Bronchial epithelial cell (primary cell): ENCODE measurements around the gene AGAP3. TPM values are rescaled to one million over a fixed set of nuclear protein-coding genes. Genes with fewer than 3 reads are reported as not detected.

Experiments
- DNase-seq: peaks from one replicate; pipeline ENCODE4 v3.0.0-alpha.2; 2010; ENCODE audit warnings: low read depth
- FAIRE-seq: peaks from 2 replicates; lab custom pipeline; 2011; peaks lifted over from hg19 to GRCh38; lab: Jason Lieb, UNC
- H3K27me3 ChIP-seq: 2 replicates; pipeline ENCODE4 v1.5.1; 2011; ENCODE audit warnings: low read length; ENCODE audit not compliant: control insufficient read depth, insufficient read depth
- H3K36me3 ChIP-seq: 2 replicates; pipeline ENCODE4 v1.5.1; 2011; ENCODE audit warnings: low read length; ENCODE audit not compliant: control insufficient read depth, insufficient read depth
- H3K4me3 ChIP-seq: 2 replicates; pipeline ENCODE4 v1.5.1; 2011; ENCODE audit warnings: mild to moderate bottlenecking, low read depth, low read length, control low read depth
- total RNA-seq: library from RNA; depleted of rRNA; stranded (reverse); fragments of >200 nt; gene quantifications from 2 replicates; pipeline ENCODE4 v1.2.1, GENCODE V29; 2014
- TF ChIP-seq, protein P1 (sequence below): IDR thresholded peaks from 2 replicates; pipeline ENCODE4 v1.5.1; 2011; ENCODE audit warnings: mild to moderate bottlenecking, moderate library complexity, low read length, control low read depth, inconsistent platforms; ENCODE audit not compliant: insufficient read depth, severe bottlenecking

The AGAP3 gene
- total RNA-seq, 1 donor from 2014 or later, result 52.7 TPM

DNA sequence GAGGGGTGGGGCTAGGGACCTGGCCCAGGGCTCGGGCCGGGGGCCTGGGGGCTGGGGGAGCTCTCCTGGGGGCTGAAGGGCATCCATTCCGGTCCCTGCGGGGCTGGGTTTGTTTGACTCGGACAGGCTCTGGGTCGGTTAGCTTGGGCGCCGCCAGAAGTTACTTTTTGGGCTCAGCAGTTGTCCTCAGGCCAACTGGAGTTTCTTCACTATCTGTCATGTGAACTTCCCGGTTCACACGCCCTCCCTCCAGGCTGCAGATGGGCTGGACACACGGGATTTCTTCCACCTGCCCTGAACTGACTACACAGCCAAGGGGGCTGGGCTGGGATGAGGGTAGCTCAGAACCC lies 23.1 kb upstream of the AGAP3 start:
- no peak for FAIRE-seq
- Histone ChIP-seq H3K4me3 (no peak overlapping the region), H3K36me3 (peaks cover 21% of the 10 kb centered on the region), H3K27me3 (no peaks in the 10 kb centered on the region)
- DNase-seq, result no peak
- TF ChIP-seq, protein P1, sequence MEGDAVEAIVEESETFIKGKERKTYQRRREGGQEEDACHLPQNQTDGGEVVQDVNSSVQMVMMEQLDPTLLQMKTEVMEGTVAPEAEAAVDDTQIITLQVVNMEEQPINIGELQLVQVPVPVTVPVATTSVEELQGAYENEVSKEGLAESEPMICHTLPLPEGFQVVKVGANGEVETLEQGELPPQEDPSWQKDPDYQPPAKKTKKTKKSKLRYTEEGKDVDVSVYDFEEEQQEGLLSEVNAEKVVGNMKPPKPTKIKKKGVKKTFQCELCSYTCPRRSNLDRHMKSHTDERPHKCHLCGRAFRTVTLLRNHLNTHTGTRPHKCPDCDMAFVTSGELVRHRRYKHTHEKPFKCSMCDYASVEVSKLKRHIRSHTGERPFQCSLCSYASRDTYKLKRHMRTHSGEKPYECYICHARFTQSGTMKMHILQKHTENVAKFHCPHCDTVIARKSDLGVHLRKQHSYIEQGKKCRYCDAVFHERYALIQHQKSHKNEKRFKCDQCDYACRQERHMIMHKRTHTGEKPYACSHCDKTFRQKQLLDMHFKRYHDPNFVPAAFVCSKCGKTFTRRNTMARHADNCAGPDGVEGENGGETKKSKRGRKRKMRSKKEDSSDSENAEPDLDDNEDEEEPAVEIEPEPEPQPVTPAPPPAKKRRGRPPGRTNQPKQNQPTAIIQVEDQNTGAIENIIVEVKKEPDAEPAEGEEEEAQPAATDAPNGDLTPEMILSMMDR, result no peak

DNA sequence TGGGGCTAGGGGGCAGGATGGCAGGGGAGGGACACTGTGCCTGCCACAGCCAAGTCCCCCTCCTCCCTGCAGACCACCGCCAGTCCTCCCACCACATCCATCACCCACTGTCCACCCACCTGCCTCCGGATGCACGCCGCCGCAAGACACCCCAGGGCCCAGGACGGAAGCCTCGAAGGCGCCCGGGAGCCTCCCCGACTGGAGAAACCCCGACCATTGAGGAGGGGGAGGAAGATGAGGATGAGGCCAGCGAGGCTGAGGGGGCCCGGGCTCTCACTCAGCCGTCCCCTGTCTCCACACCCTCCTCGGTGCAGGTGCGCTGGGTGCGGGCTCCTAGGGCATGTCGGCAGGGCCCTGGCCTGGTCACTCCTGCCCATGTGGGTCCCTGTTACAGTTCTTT lies 21.8 kb upstream of the AGAP3 start:
- TF ChIP-seq, protein P1, result no peak
- no peak for FAIRE-seq
- no peak for DNase-seq
- Histone ChIP-seq H3K27me3 (no peaks in the 10 kb centered on the region), H3K36me3 (peaks cover 25% of the 10 kb centered on the region), H3K4me3 (no peak overlapping the region)

DNA sequence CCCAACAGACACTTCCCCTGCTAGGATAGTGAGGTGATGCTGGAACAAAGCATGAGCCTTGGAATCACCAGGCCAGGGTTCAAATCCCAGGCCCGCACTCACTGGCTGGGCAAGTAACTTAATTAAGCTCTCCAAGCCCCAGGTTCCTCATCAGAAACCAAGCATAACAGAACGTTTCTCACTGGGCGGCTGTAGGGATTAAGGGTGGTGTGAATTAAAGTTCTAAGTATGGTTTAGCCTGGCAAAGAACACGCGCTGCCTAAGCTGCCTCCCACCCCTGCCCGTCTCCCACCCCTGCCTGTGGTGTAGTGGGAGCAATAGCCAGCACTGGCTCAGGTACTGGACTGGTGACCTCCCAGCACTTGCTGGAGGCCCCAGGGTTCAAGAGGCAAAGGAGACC lies 21.3 kb upstream of the AGAP3 start:
- H3K36me3 ChIP-seq, result peaks cover 30% of the 10 kb centered on the region
- H3K4me3 ChIP-seq, result no peak overlapping the region
- DNase-seq (no peak), FAIRE-seq (no peak)
- no peaks in the 10 kb centered on the region for H3K27me3 ChIP-seq
- TF ChIP-seq, protein P1, result no peak

DNA sequence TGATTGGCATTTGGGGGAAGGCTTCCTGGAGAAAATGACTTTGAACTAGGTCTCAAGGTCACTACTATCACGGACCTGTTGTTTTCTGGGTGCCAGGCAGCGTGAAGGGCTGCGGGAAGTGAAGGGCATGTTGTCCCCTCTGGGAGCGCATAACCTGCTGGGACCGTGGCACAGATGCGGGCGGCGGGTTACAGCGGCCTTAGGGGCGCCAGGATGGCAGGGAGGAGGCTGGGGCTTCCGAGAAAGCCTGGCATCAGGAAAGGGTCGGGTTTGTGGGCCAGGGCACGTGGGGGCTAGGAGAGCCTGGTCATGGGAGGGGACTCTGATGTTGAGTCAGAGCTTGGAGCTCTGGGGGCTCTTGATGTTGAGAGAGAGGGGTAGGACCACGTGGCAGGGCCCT lies 20.8 kb upstream of the AGAP3 start:
- TF ChIP-seq, protein P1, result no peak
- no peak for FAIRE-seq
- peaks cover 34% of the 10 kb centered on the region for H3K36me3 ChIP-seq

DNA sequence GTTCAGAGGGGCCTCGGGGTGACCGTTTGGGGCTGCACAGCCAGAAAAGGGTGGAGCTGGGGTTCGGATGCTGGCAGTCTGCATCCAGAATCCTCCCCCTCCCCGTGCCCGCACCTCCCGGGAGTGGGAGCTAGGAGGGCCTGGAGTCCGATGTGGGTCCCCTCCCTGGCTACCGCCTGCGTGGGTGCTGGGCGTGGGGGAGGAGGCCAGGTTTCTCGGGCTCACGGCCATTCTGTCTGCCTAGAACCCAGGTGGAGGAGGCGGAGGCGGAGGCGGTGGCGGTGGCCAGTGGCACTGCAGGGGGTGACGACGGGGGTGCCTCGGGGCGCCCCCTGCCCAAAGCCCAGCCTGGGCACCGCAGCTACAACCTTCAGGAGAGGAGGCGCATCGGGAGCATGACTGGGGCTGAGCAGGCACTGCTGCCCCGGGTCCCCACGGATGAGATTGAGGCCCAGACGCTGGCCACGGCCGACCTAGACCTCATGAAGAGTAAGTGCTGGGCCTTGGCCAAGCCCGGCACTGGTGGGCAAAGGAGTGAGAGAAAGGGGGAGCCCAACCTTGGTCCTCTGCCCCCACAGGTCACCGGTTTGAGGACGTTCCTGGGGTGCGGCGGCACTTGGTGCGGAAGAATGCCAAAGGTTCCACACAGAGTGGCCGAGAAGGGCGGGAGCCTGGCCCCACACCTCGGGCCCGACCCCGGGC lies 19.9 kb upstream of the AGAP3 start:
- TF ChIP-seq, protein P1, result no peak
- peaks cover 39% of the 10 kb centered on the region for H3K36me3 ChIP-seq
- DNase-seq, result no peak
- FAIRE-seq, result no peak
- H3K27me3 ChIP-seq, result no peaks in the 10 kb centered on the region
- H3K4me3 ChIP-seq, result no peak overlapping the region

More for the DNA sequence above, 20.8 kb upstream of the AGAP3 start:
- no peak for DNase-seq
- no peaks in the 10 kb centered on the region for H3K27me3 ChIP-seq
- H3K4me3 ChIP-seq, result no peak overlapping the region

DNA sequence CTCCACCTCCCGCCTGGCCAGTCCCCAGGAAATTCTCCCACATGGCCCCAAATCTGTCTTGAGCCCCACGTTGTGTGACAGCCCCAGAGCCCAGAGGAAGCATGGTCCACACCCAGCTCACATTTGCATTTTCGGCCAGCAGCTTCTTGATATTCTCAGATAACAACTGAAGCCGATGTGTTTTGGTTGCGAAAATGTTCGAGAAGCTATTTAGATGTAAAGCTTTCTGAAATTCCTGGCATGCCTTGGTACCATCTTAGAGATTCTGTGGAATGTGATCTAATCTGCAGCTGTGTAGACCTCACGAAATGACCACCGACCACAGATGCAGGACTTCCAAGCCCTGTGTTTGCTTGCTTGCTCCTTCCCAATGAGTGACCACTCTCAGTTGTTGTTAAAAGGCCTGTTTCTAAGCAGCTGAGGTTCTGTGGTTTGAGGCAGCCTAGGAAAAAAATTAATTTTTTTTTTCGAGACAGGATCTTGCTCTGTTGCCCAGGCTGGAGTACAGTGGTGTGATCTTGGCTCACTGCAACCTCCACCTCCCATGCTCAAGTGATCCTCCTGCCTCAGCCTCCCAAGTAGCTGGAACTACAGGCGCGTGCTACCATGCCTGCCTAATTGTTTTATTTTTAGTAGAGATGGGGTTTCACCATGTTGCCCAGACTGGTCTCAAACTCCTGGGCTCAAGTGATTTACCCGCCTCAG lies 18.1 kb upstream of the AGAP3 start:
- H3K4me3 ChIP-seq, result no peak overlapping the region
- TF ChIP-seq, protein P1, result no peak
- H3K27me3 ChIP-seq, result no peaks in the 10 kb centered on the region
- FAIRE-seq, result no peak
- DNase-seq, result no peak
- peaks cover 39% of the 10 kb centered on the region for H3K36me3 ChIP-seq
